Superior temporal gyrus (tissue), 1 donor: ENCODE measurements around the gene STX3.
"Not testable (repeated sequence)": the region's sequence is repeated elsewhere in the genome, so short reads cannot be mapped to it uniquely, and the experiment has no call there.

Experiments used
- DNase-seq: peaks from one replicate; pipeline ENCODE4 v3.0.0-alpha.2; 2016; ENCODE audit errors: extremely low spot score

Gene STX3

GRCh38 chr11:59791639-59792038 is 36.5 kb downstream of the STX3 start:
- DNase-seq, result no peak

DNA sequence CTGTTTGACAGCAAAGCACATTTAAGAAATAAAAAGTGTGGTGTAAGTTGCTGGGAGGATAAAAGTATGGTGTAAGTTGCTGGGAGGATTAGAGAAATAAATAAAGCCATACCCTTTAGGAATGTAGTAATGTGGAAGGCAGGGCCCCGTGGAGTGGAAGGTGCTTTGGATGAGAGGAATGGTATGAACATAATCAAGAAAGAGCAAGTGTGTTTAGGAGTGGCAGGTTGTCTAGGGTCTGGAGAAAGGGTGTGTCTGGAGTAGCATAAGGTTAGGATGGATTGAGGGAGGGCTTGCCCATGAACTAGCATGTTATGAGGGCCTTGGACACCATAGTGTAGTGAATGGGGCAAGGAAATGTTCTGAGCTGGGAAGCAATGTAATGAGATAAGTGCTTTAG is 37.3 kb downstream of the STX3 start:
- no peak for DNase-seq

GRCh38 chr11:59794417-59794816 is 39.2 kb downstream of the STX3 start:
- DNase-seq, result no peak

GRCh38 chr11:59800390-59801025 is 45.3 kb downstream of the STX3 start:
- no peak for DNase-seq

- no peak for DNase-seq
Measured at GRCh38 chr11:59801160-59801706, 46.1 kb downstream of the STX3 start.

- DNase-seq, result no peak
Measured at GRCh38 chr11:59801981-59802638, 46.9 kb downstream of the STX3 start.

GRCh38 chr11:59802639-59803176 is 47.5 kb downstream of the STX3 start:
- peak; percentile 94 for DNase-seq

DNA sequence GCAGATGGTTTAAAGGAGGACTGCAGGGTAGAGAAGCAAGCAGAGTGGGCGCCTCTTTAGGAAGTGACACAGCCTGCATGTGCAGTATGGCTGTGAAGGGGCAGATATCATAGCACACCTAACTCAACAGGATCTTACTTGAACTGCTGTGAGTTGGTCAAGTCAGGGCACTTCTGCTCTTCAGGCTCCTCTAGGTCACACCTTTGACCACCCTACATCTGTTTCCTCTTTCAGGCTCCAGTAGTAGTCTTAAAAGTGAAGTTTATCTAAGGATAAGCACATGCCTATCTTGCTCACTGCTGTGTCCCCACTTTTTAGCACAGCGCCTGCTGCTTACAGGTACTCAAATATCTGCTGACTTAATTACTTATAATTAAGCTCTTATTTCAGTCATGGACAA is 48.9 kb downstream of the STX3 start:
- DNase-seq, result no peak

DNA sequence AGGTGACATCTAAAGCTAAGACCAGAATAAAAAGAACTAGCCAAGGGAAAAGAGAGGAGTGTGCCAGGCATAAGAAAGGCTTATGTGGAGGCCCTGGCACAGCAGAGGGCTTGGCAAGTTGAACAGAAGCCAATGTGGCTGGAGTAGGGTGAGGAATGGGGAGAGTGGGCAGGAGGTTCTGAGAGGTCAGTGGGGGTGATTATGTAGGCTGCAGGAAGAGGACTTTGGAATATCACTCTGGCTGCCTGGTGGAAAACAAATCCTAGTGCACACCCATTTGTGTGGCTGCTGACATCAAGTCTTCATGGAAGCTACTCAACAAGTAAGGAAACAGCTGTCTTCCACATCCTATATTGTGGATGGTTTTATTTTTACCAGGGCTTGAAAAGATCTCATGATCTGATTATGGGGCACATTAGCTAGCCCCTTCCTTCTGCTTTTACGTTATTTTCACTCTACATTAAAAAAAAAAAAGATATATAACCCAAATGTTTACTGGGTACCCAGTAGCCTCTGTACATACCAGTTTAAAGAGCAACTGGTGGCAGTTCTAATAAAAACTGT is 52.0 kb downstream of the STX3 start:
- DNase-seq, result no peak

GRCh38 chr11:59810189-59810910 is 55.2 kb downstream of the STX3 start, which contains the start of gene MRPL16:
TSS of gene MRPL16 (minus strand) at chr11:59810778. CDS start at chr11:59810658, 120 bp downstream.
- DNase-seq, result peak; percentile 85

DNA sequence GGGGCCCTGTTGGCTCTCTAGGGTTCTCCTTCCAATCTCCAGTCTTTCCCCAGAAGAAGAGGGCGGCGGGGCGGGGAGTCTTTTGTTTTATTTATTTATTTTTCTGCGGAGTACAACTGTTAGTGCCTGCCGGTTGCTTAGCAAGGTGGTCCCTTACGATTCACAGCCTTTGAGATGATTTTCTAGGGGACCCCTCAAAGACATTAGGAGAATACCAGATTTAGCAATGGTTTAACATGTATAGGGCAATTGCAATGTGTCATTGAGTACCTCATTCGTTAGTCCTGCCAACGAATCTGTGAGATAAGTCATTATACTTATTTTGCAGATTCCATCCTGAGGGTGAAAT is 55.7 kb downstream of the STX3 start:
- DNase-seq, result peak; percentile 29

- DNase-seq, result no peak
Measured at GRCh38 chr11:59812220-59812619, 57.0 kb downstream of the STX3 start.

GRCh38 chr11:59813364-59813763 is 58.2 kb downstream of the STX3 start:
- no peak for DNase-seq

GRCh38 chr11:59814021-59814420 is 58.8 kb downstream of the STX3 start:
- DNase-seq, result no peak

- DNase-seq, result no peak
Measured at GRCh38 chr11:59815754-59816153, 60.6 kb downstream of the STX3 start.

DNA sequence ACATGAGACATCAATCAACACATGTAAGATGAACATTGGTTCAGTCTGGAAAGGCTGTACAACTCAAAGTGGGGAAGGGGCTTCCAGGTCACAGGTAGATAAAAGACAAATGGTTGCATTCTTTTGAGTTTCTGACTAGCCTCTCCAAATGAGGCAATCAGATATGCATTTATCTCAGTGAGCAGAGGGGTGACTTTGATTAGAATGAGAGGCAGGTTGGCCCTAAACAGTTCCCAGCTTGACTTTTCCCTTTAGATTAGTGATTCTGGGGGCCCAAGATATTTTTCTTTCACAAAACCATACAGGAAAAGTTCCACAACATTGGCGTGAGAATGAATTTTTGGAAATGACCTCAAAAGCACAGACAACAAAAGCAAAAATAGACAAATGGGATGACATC is 61.3 kb downstream of the STX3 start:
- not testable (repeated sequence) for DNase-seq

DNA sequence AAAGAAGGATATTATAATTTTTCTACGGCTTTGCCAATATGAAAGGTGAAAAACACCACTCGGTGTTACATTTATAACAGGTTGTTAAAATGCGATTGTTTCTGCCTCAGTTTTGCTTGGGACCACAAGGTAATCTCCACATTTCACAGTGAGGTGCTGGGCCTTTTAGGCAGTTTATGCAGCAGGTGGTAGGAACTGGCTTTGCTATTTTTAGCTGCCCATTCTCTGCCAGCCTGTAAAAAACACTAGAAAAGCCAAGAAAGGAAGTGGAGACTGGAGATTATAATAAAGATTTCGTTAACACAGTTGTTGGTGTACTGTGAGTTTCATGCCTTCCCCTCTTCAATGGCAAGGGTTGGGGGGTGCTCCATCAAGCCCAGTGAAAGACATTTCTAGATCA is 63.4 kb downstream of the STX3 start:
- no peak for DNase-seq

- DNase-seq, result peak; percentile 76
Measured at GRCh38 chr11:59822989-59823566, 67.9 kb downstream of the STX3 start.

- DNase-seq, result no peak
Measured at GRCh38 chr11:59829358-59829757, 74.2 kb downstream of the STX3 start.

GRCh38 chr11:59833602-59834001 is 78.4 kb downstream of the STX3 start:
- DNase-seq, result no peak

GRCh38 chr11:59839615-59840014 is 84.4 kb downstream of the STX3 start:
- DNase-seq, result no peak

- no peak for DNase-seq
Measured at GRCh38 chr11:59841514-59841913, 86.3 kb downstream of the STX3 start.
